Stimulated activated CD4-positive, alpha-beta T cell treated with anti-CD3 and anti-CD28 coated beads, Interleukin-1b, Interleukin-23, amount 100 ng/mL, for 24 hours (primary cell): Measurements from ENCODE around the gene SDF4.

Source experiments
- DNase-seq, 4 experiments: peaks; one replicate each; pipeline ENCODE4 v3.0.0-alpha.2; 2020; ENCODE audit warnings: low read depth in 4 of 4, low spot score in 1 of 4

SDF4 gene, protein sequence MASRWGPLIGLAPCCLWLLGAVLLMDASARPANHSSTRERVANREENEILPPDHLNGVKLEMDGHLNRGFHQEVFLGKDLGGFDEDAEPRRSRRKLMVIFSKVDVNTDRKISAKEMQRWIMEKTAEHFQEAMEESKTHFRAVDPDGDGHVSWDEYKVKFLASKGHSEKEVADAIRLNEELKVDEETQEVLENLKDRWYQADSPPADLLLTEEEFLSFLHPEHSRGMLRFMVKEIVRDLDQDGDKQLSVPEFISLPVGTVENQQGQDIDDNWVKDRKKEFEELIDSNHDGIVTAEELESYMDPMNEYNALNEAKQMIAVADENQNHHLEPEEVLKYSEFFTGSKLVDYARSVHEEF

DNA sequence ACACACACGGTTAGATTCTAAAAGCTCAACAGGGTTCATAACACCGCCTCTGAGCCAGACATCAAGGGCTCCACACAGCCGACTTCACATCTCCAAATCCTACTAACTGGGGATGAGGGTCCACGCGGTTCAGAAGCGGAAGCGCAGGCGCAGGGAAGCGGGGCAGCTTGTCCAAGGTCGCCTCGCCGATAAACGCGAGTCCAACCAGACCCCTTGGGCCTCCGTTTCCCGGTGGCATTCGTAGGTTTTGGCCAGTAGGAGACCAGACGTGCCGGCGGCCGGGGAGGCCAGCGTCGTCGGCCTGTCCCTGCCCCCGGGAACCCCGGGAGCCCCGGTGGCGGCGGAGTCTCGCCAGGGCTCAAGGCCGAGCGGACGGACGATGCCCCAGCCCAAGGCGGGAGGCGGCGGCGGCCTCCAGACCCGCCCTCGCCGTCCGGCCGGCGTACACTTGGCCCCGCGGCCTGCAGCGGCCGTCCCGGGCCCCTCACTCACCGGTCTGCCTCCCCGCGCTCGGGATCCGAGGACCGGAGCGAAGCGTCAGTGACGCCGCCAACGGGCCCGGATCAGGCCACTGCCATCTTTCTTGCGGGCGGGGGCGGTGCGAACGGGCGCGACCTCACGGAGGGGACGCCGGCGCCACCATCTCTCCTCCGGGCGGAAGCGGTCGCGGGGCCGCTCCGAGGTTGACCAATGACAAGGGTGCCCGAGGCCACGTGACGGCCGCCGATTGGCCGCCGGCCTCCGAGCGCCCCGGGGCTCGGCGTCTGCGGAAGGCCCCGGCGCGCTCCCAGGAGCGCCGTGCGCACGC, at the start of gene SDF4:
SDF4 (minus strand) TSS at position 602 of the 808 bp plus-strand sequence. CDS start 3,229 bp downstream, outside the sequence.
- DNase-seq = peak; percentile 86 to 95 (median 93)

DNA sequence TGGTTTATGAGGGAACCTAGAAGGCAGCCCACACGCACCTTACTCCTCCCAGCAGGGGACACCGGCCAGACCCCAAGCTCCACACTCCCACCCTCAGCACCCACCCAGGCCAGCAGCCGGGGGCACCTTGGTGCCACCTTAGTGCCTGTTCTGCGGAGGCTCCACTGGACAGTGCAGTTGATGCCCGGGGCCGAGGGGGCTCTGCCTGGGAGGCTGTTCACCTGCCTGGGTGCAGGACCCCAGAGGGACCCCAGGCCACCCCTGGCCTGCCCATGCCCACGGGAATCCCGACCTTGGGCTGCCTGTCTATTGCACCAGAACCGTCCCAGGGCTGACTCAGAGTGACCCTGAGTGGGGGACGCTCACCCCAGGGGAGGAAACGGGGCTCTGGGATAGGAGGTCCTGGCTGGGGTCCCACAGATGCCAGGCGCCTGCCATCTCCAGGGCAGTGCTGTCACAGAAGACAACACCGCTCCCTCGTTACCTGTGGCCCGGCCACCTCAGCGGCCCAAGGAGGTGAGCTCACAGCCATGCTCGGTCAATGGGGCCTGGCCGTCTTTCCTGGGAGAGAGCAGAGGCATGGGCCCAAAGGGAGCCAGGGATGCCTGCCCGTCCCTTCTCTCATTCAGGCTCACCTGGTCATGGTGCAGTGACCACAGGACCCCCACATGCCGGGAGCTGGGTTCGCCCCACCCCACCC, 49.1 kb upstream of the SDF4 start:
- DNase-seq = no peak

DNA sequence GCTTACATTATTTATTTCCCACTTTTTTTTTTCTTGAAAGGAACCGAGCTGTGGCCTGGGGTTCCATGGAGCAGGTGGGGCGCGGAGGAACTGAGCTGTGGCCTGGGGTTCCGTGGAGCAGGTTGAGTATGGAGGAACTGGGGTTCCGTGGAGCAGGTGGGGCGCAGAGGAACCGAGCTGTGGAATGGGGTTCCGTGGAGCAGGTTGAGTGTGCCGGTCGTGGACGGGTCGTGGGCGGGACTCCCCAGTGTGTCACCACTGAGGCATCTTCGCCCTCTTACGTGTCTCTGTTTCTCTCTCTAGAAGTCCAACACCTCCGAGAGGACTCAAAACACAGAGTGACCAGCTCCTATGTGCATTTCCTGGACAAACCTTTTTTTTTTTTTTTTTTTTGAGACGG, 47.2 kb upstream of the SDF4 start:
- no peak for DNase-seq

DNA sequence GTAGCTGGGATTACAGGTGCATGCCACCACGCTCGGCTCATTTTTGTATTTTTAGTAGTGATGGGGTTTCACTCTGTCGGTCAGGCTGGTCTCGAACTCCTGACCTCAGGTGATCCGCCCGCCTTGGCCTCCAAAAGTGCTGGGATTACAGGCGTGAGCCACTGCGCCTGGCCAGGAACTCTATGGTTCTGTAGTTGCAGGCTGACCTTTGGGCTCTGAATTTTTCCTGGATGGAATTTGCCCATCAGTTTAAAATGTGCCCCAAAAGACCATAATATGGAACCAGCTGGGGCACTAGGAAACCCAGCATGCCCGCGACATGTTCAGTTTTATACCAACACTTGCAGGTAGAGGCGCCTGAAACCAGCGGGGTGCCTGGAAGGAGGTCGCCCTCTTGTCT, 46.8 kb upstream of the SDF4 start:
- no peak for DNase-seq

DNA sequence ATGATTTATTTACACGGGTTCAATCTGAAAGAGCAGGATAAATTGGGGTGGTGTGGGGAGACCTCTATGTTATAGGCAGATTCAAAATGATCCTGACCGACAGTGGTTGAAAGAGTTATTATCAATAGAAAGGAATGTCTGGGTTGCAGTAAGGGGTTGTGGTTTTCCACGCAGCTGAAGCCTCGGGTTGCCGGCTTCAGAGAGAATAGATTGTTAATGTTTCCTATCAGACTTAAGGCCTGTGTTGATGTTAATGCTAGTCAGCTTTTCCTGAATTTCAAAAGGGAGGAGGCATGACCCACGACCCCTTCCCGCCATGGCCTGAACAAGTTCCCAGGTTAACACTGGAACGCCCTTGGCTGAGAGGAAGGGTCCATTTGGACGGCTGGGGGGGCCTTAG, 44.0 kb upstream of the SDF4 start:
- no peak for DNase-seq

DNA sequence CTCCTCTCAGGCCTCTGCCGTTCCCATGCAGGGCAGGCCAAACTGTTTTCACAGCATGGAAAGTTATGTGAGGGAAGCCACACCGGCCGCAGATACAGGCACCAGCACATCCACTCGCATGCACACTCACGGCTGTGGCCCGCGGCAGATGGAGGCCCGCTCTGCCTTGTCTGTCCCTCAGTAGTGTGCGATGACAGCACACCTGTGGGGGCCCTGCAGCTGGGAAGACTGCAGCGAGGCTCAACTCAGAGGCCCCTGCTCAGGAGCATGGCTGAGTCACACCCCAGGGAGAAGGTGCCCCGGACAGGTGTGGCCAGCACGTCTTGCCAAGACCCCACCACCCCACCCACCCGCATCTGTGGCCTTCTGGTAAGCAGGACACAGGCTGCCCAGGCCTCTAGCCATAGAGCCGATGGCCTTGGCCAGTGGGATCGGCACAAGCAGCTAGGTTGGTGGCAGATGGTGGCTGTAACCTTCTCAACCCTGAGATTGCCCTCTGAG, 43.2 kb upstream of the SDF4 start:
- DNase-seq = no peak

DNA sequence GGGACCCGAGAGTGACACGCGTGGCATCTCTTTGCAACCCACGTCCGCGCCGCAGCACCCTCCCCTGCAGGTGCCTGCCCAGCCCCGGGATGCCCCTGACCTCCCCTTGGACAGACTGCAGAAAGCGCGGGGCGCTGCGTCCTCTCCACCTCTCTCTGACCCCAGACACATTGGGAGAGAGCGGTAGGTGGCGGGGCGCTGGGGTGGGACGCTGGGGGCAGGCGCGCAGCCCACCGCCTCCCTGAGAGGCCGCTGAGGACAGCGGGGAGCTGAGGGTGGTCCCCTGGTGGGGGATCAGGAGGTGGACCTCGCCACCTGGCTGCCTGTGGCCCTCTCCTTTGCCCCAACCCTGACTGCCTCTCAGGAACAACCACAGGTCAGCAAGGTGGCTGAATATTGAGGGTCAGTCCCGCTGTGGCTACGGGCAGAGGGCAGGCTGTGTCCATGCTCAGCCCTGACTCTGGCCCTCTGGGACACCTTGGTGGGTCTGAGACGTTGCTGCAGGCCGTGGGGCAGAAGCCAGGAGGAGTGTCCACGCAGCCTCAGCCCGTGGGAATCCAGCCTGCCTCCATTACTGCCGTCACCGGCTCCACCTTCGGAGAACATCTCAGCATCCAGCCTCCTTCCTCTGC, 42.6 kb upstream of the SDF4 start:
- no peak for DNase-seq

GRCh38 chr1:1273512-1274298, 41.9 kb upstream of the SDF4 start, which contains the start of gene UBE2J2:
TSS of gene UBE2J2 (minus strand) at chr1:1273854. CDS start at chr1:1267992, 5,862 bp downstream.
- peak; percentile 86 to 94 (median 90) for DNase-seq

DNA sequence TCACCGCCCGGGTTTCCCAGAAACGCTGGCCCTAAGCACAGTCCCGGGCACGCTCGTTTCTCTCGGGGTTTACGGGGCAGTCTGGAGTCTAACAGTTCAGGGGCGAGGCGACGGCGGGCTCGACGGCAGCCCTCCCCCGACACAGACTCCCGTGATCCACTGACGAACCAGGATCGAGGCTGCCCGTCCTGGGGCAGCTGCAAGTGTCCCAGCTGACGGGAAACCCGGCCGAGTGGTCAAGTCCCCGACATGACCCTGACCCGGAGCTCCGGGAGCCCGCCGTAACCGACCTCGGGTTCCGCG, 41.4 kb upstream of the SDF4 start:
- no peak for DNase-seq

DNA sequence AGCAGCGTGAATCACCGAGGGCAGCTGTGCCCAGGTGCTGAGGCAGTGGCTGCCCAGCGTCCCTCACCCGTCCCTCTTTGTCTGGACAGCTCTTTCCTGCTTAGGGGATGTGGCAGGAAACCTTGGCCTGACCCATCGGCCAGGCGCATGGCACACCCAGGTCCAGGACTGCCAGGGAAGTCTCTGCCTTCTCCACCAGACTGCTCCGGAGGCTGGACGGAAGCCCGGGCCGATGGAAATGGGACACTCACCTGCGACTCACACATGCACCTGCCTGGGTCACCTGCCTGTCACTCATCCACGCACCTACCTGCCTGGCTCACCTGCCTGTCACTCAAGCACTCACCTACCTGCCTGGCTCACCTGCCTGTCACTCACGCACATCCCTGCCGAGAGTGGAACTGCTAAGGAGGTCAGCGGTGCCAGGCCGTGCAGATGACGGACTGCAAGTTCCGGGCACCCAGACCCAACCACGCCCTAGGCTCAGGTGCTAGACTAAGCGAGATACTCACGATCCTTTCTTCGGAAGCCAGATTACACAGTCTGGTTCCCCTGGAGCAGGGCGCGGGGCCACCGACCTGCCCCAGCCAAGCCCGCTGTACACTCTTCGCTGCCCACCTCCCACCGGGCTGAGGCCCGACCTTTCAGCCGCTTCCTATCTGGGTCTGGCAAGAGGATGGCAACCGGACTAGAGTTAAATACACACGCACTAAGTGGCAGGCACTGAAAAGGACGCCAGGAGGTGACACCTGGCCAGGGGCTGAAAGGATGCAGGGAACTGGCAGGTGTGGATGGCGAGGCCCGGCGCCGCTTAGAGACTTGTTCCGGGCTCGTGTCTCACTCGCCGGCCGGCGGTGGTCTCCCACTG, 40.8 kb upstream of the SDF4 start:
- DNase-seq = no peak

DNA sequence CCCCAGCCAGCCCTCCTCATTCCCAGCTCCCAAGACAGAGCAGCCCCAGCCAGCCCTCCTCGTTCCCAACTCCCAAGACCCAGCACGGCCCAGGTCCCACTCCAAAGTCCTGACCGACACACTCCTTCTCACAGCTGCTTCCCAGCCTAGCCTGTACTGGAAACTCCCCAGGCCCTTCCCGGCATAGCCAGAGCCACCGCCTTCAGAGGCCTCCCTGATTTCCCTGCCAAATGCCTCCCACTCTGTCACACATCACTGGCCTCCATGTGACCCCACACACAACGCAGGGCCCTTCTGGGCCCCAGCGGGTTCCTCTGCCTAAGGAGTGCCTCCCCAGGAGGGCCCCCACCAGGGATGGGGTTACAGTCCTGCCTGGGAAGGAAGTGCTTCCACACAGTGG, 39.0 kb upstream of the SDF4 start:
- DNase-seq = no peak

DNA sequence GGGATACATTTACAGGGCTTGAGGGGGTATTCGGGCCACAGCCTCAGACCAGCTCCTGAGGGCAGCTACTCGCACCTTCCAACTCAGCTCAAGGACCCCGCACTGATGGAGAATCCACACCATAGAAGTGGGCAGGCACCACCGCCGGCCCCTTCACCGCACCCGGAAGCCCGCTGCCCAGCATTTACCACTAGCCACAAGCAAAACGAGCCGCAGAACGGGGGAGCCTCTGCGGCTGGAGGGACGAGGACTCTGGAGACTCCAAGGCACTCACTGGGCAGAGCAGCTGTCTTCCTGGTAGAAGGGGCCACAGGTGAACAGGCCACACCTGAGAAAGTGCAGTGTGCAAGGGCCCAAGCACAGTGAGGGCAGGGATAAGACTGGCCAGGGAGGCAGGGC, 36.5 kb upstream of the SDF4 start:
- no peak for DNase-seq

DNA sequence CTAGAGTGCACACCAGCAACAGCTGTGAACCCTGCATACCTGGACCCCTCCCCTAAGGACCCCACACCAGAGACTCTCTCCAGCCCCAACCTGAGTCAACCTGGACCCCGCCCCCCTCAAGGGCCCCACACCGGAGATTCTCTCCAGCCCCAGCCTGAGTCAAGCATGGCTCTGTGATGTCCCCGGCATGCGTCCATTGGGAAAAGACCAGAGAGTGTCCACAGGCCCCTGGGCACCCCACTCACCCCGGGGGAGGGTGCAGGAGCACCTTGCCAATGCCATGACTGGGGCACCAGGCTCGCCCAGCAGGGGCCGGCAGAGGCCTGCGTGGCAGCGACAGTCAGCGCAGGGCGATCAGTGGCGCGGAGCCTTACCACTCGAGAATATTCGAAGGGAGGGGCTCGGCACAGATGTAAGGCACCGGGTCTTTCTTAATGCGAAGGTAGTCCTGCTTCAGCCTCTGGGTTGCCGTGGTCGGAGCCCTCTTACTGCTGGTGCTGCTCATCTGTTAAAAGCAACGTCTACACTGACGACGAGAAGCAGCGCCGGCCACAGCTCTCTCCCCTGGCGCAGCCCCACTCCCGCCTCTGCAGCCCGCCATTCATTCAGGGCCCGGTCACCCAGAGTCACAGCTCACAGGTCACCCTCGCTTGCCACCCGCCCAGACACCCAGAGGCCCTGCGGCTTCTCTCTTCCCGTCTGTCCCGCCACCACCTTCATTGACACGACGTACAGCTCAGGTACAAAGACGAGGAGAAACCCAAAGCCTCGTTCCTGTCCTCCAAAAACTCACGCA, 35.9 kb upstream of the SDF4 start:
- DNase-seq = no peak

GRCh38 chr1:1264868-1265272, 33.1 kb upstream of the SDF4 start:
- no peak for DNase-seq

DNA sequence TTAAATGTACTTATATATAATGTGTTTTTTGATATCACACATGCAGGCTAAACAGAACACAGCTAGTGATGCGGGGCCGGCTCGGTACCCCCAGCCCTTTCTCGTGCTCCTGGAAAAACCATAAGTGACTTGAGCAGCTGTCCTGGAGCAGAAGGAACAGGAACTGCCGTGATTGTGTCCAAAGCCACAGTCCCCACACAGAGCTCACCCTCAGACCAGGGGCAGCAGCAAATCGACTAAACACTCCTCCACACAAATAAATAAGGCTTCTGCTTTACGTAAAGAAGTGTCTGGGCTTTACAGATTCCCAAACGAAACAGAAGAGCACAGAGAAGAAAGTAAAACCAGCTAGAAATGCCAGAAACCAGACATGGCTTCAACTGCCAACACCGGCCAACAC, 32.2 kb upstream of the SDF4 start:
- DNase-seq = no peak

- no peak for DNase-seq
Measured at GRCh38 chr1:1262758-1263157, 31.0 kb upstream of the SDF4 start.

- no peak for DNase-seq
Measured at GRCh38 chr1:1262071-1262470, 30.3 kb upstream of the SDF4 start.

GRCh38 chr1:1260843-1261560, 29.2 kb upstream of the SDF4 start:
- DNase-seq = no peak
